Parathyroid adenoma (tissue), 2 donors: Measurements from ENCODE around the gene NADK2.

Source experiments
- H2AFZ ChIP-seq: fragments of 300-600 bp; sonication (generic); one replicate; pipeline ENCODE4 v1.7.0; 2017; ENCODE audit warnings: antibody characterized with exemption, mild to moderate bottlenecking
- H3K27ac ChIP-seq: fragments of 300-600 bp; sonication (generic); one replicate; pipeline ENCODE4 v1.7.0; 2017
- H3K27me3 ChIP-seq: fragments of 300-600 bp; sonication (generic); one replicate; pipeline ENCODE4 v1.7.0; 2017; ENCODE audit warnings: low read length; ENCODE audit not compliant: control insufficient read depth, insufficient read depth
- H3K36me3 ChIP-seq: fragments of 300-600 bp; sonication (generic); one replicate; pipeline ENCODE4 v1.7.0; 2017; ENCODE audit warnings: low read length; ENCODE audit not compliant: control insufficient read depth, insufficient read depth
- H3K4me1 ChIP-seq: fragments of 300-600 bp; sonication (generic); one replicate; pipeline ENCODE4 v1.7.0; 2017; ENCODE audit warnings: control low read depth
- H3K4me2 ChIP-seq: fragments of 300-600 bp; sonication (generic); one replicate; pipeline ENCODE4 v1.7.0; 2017; ENCODE audit warnings: low read length
- H3K4me3 ChIP-seq: fragments of 300-600 bp; sonication (generic); one replicate; pipeline ENCODE4 v1.7.0; 2017; ENCODE audit warnings: low read depth, low read length
- H3K79me2 ChIP-seq: fragments of 300-600 bp; sonication (generic); one replicate; pipeline ENCODE4 v1.7.0; 2017; ENCODE audit warnings: control low read depth
- H3K9ac ChIP-seq: fragments of 300-600 bp; sonication (generic); one replicate; pipeline ENCODE4 v1.7.0; 2017; ENCODE audit warnings: mild to moderate bottlenecking
- H3K9me3 ChIP-seq: fragments of 300-600 bp; sonication (generic); one replicate; pipeline ENCODE4 v1.7.0; 2017; ENCODE audit warnings: low read length; ENCODE audit not compliant: control insufficient read depth
- CTCF ChIP-seq: fragments of 300-600 bp; sonication (generic); IDR thresholded peaks from one replicate; pipeline ENCODE4 v1.7.0; 2017; ENCODE audit warnings: antibody characterized with exemption, mild to moderate bottlenecking
- donor health status: primary hyperparathyroidism.

Gene NADK2

DNA sequence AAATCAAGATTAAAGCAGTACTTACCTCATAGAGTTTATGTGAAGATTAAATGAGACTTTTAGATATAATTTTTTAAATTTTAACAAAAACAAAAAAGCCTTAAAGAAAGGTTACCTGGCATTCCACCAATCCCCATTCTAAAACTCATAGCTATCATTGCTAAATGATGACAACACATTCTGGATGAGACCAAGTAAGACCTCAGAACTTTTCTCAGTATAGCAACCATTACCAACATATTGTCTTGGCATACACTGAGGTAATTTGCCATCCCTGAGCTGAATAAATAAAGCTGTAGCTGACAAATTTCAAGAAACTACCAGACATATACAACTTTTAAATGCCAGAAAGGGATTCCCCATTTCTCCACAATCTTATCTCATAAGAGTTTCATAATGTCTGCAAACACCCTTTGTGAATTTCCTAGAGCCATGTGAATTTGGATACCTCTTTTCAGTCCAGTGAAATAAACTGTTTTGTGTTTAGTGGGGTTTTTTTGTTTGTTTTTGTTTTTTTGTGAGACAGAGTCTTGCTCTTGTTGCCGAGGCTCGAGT lies 30.5 kb upstream of the NADK2 start:
- Histone ChIP-seq H3K4me3 (no peak overlapping the region), H3K9ac (no peak overlapping the region), H3K4me2 (no peak overlapping the region), H3K36me3 (no peaks in the 10 kb centered on the region), H3K27ac (no peak overlapping the region), H3K27me3 (no peaks in the 10 kb centered on the region), H3K4me1 (no peaks in the 10 kb centered on the region), H2AFZ (no peak overlapping the region), H3K79me2 (no peaks in the 10 kb centered on the region), H3K9me3 (no peaks in the 10 kb centered on the region)
- no peak for TF ChIP-seq CTCF

GRCh38 chr5:36270876-36271575 lies 29.3 kb upstream of the NADK2 start:
- H3K27me3 ChIP-seq, result no peaks in the 10 kb centered on the region
- H3K4me3 ChIP-seq, result no peak overlapping the region
- H3K27ac ChIP-seq, result no peak overlapping the region
- no peak overlapping the region for H3K4me2 ChIP-seq
- TF ChIP-seq CTCF, result no peak
- H3K36me3 ChIP-seq, result no peaks in the 10 kb centered on the region
- no peak overlapping the region for H2AFZ ChIP-seq
- H3K9me3 ChIP-seq, result no peaks in the 10 kb centered on the region
- no peaks in the 10 kb centered on the region for H3K79me2 ChIP-seq
- H3K9ac ChIP-seq, result no peak overlapping the region
- H3K4me1 ChIP-seq, result no peaks in the 10 kb centered on the region

DNA sequence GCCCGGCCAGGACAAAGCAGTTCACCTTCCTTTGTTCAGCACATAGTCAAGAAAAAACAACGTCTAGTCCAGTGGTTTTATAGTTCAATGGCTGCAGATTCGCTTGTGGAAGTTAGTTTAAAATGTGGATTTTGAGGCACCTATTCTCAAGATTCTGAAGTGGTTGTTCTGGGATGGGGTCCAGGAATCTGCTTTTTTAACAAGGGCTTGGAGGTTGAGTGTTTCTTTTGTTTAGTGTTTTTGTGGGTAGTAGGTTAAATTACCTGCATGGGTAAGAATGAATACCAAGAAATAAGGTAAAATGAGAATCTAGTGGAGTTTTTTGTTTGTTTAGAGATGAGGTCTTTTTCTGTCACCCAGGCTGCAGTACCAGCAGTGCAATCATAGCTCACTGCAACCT lies 28.4 kb upstream of the NADK2 start:
- H3K27ac ChIP-seq, result no peak overlapping the region
- no peak for TF ChIP-seq CTCF
- H3K36me3 ChIP-seq, result no peaks in the 10 kb centered on the region
- H2AFZ ChIP-seq, result no peak overlapping the region
- H3K79me2 ChIP-seq, result no peaks in the 10 kb centered on the region
- no peaks in the 10 kb centered on the region for H3K9me3 ChIP-seq
- no peaks in the 10 kb centered on the region for H3K27me3 ChIP-seq
- H3K4me1 ChIP-seq, result no peaks in the 10 kb centered on the region
- H3K9ac ChIP-seq, result no peak overlapping the region
- H3K4me2 ChIP-seq, result no peak overlapping the region
- no peak overlapping the region for H3K4me3 ChIP-seq

DNA sequence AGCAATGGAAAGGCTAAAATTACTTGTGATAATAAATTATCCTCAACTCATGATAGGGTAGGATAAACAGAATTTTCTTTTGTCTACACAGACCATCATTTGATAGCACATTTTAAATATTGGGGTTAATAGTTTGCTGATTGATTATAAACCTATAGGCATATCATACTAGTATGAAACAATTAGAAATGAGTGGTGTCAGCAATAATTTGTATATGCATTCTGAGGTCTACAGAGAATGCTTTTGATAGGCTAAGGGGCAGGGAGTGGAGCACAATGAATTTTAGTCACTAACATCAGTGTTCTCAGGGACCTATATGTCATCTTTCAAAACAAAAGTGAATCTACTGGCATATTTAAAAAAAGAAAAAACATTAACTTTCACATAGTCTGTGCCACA lies 27.8 kb upstream of the NADK2 start:
- H3K9me3 ChIP-seq, result no peaks in the 10 kb centered on the region
- no peak overlapping the region for H3K9ac ChIP-seq
- no peak overlapping the region for H3K4me2 ChIP-seq
- no peak for TF ChIP-seq CTCF
- H3K79me2 ChIP-seq, result no peaks in the 10 kb centered on the region
- no peak overlapping the region for H2AFZ ChIP-seq
- no peak overlapping the region for H3K27ac ChIP-seq
- no peak overlapping the region for H3K4me3 ChIP-seq
- H3K27me3 ChIP-seq, result no peaks in the 10 kb centered on the region
- no peaks in the 10 kb centered on the region for H3K36me3 ChIP-seq
- no peaks in the 10 kb centered on the region for H3K4me1 ChIP-seq

DNA sequence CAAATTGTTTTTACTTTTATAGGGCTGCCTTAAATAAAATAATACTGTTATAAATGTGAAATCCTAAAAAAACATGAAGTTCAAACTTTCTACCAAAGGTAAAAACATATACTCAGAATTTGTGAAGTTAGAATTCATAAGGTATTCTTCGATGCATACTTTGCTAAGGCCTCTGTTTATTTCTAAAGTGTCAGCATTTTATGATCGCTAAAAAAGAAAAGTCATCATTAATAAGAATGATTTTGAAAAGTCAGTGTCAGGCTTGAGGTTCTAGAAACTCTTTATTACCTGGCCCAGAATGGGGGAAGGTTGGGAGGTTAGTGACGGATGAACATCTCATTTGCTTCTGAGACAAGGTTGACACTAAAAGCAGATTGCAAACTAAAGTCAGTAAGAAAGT lies 26.2 kb upstream of the NADK2 start:
- Histone ChIP-seq H3K9ac (no peak overlapping the region), H3K9me3 (no peaks in the 10 kb centered on the region), H3K27me3 (no peaks in the 10 kb centered on the region), H3K4me2 (no peak overlapping the region), H3K79me2 (no peaks in the 10 kb centered on the region), H3K4me1 (no peaks in the 10 kb centered on the region), H3K36me3 (no peaks in the 10 kb centered on the region), H3K27ac (no peak overlapping the region), H3K4me3 (no peak overlapping the region), H2AFZ (no peak overlapping the region)
- TF ChIP-seq CTCF, result no peak
